NCI-H1092 treated with DMSO at 0.1 percent for 48 hours (cell line): ENCODE measurements around the gene FGF1.
A peak's percentile ranks its signal among the peaks of the same experiment; 100 is the strongest.

ENCODE experiments used
- DNase-seq: peaks from one replicate; lab custom pipeline; 2025; lab: John Stamatoyannopoulos, UW

FGF1 gene

DNA sequence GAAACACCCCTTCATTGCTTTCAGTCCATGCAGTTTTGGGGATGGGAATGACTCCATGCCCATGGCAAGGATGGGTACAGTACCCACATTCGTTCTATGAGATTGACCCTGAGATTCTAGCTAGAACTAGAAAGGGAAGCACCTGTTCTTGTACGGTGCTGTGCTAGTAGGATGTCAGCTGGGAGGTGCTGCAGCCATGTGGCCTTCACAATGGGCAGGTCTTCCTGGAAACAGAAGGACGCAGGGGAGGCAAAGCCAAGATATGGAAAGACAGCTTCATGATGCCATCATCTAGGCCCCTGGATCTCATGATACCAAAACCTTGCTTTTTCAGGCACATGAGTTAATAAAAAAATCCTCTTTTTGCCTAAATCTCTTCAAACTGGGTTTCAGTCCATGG, 10.5 kb upstream of the FGF1 start:
- no peak for DNase-seq

- no peak for DNase-seq
Measured at GRCh38 chr5:142694092-142694856, 8.4 kb upstream of the FGF1 start.

- DNase-seq, result no peak
Measured at GRCh38 chr5:142692321-142692894, 6.5 kb upstream of the FGF1 start.

DNA sequence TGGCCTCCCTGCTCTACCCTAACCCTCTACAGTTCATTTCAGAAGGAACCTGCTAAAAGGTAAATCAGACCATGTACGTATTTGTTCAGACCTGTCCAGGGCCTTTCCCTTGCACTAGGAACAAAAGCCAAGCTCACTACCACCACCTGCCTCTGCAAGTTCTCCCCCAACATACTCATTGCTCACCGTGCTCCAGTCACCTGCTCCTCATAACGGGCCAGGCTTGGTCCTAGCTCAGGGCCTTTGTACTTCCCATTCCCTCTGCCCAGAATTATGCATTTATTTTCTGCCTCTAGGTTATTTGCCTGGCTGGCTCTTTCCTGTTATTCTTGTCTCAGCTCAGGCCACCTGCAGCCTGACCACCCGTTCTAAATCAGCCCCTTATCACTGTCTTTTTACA, 4.8 kb upstream of the FGF1 start:
- no peak for DNase-seq

DNA sequence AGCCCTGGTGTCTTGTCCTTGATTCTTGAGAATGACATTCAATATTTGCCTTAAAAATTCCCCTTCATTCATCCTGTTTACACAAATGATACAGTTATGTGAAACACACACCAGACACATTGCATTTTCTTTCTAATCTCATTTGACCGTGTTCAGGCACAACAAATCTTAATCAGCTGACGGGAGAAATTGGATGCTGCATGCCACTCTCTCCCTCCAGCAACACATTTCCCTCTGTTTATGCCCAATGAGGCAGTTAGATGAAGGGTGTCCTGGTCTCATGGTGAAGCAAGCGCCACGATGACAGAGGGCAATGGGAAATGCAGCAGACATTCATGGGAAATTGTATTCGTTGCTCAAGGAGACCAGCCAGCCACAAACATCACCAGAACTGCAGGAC, 3.2 kb upstream of the FGF1 start:
- DNase-seq, result no peak

DNA sequence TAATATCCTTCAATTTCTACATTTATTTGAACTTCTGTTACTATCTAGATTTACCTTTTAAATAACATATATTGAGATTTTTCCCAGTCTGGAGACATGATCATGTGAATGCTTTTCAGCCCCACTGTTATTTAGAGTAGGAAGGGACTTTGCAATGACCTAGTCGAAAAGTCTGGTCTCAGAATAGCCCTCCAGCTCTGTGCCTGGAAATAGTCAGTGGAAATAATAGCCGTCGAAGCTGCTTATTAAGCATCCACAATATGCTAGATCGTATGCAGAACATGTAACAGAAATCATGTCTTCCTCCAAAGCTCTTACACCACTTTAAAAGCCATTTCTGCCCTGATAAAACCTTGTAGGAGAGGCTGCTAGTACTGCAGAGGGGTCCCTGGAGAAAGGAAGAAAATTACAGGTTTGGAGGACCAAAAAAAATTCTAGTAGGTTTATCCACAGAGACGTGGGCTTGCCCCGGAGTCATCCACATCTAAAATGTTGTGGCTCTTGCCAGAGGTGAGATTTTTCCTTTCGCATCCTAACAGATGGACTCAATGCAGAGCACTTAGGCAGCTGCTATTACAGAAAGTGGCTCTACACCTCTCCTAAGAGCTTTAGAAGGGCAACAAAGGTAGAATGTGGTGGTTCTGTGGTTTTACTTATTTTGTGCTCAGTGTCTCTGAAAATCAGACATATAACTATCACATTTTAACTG, 2.5 kb upstream of the FGF1 start:
- no peak for DNase-seq

DNA sequence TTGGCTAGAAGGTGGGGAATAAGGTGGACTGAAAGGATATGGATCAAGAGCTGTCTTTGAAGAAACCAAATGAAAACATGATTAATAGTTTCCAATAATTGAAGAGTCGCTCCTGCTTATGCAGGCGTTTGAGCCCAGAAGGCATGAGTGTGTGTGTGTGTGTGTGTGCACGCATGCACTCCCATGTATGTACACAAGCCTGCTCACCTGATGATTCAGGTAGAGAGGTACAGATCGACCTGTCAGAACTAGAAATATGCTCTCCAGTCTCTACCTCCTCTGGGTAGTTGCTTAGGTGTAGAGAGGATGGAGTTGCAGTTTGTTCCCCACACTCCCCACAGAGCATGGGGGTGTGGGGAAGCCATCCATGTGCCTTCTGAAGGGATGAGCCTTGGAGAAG, 1.1 kb upstream of the FGF1 start:
- DNase-seq, result no peak

DNA sequence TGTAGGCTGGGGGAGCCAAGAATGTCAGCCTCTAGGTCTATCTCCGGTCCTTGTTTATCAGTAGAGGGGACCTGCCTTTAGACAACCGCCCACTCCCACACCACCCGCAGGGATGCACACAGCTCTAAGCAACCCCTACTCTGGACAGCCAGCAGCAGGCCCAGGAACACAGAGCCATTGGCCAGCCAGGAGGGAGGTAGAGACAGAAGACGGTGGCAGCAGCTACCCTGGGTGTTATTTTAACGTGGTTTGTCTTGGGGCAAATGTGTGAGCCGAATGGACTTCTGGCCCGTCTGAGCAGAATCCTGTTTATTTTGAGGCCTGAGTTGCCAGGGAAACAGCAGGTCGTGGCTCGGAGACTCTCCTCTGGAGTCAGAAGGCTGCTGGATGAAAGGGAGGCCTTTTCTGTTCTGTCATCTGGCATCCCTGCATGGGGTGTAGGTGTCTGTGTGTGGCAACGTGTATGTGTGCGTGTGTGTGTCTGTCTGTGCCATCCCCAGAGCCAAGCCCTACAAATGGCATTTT, 382 bp upstream of the FGF1 start:
- DNase-seq, result no peak

DNA sequence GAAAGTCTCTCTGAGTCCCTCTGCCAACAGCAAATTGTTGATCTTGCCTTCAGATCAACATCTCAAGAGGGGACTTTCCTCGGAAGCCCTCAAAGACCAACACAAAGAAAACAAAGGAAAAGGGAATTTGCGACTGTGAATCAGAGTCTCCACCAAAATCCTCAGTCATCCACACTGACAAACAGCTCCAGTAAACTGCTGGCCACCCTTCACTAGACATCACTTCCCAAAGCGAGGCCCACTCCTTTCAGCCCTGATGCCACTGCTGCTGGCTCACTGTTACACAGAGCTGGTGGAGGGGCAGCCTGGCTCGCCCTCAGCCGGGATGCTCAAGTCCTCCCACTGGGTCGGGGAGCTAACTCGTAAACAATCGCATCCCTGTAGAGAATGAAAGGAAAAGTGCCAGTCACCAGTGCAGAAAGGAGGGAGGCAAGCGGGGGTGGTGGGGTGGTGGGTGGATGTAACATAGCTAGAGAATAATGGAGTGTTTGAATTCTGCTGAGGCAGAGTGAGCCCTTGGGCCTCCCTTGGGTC, 1.3 kb downstream of the FGF1 start:
- no peak for DNase-seq

DNA sequence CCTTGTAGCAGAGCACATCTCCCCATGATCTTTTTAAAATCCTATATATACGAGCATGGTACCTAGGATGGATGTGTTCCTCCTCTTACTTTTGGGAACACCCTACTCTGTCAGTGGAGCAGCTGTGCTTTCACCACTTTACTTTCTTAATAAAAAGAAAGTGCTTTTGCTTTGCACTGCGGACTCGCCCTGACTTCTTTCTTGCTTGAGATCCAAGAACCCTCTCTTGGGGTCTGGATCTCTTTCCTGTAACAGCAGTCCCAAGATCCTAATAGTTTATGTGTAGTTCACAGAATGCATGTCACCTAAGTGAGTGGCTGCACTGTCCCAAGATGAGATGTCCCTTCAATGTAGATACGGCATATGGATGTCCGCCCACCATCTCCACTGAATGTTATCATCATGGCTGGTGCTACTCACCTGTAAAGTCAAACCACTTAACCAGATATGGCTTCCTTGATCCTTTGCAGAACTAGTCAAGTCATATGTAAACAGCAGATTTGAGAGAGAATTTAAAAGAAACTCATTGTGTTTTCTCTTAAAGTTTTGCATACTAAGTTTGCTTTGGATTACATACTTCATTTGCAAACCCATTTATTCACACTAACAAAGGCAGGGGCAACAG, 1.9 kb downstream of the FGF1 start:
- no peak for DNase-seq

GRCh38 chr5:142683116-142683515, 2.8 kb downstream of the FGF1 start:
- DNase-seq, result no peak

GRCh38 chr5:142680605-142681259, 5.2 kb downstream of the FGF1 start:
- no peak for DNase-seq

GRCh38 chr5:142679744-142680143, 6.1 kb downstream of the FGF1 start:
- no peak for DNase-seq

- DNase-seq, result no peak
Measured at GRCh38 chr5:142678529-142678928, 7.4 kb downstream of the FGF1 start.

DNA sequence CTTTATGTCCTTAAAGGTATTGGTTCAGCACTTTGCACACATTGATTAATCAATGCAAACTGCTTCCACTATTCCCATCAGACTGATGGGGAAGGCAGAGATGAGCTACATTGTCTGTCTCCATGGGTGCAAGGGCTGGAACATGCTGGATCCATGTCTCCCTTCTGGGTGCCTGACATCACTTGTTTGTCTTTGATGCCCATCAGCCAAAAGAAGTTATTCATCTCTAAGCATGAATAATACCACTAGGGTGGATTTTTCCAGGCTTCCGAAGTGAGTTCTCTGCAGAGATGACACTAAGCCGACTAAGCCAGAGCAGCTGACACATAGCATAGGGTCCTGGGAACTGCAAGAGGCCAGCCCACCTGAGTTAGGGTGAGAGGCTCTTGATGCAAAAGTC, 8.7 kb downstream of the FGF1 start:
- no peak for DNase-seq

DNA sequence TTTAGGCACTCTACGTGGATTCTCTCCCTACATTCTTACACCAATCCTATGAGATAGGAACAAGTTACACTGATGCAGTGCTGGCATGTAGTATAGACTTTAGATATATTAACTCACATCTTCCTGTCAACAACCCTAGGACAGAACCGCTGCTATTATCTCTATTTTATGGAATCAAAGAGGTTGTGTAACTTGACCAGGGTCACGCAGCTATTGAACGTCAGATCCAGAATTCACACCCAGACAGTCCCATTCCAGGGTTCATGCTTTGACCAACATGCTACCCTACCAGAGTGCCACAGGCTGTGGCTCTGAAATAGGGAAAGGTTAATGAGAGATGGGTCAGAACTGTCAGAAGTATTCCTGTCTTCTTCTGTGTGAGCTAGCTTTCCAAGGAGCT, 9.6 kb downstream of the FGF1 start:
- DNase-seq, result no peak

DNA sequence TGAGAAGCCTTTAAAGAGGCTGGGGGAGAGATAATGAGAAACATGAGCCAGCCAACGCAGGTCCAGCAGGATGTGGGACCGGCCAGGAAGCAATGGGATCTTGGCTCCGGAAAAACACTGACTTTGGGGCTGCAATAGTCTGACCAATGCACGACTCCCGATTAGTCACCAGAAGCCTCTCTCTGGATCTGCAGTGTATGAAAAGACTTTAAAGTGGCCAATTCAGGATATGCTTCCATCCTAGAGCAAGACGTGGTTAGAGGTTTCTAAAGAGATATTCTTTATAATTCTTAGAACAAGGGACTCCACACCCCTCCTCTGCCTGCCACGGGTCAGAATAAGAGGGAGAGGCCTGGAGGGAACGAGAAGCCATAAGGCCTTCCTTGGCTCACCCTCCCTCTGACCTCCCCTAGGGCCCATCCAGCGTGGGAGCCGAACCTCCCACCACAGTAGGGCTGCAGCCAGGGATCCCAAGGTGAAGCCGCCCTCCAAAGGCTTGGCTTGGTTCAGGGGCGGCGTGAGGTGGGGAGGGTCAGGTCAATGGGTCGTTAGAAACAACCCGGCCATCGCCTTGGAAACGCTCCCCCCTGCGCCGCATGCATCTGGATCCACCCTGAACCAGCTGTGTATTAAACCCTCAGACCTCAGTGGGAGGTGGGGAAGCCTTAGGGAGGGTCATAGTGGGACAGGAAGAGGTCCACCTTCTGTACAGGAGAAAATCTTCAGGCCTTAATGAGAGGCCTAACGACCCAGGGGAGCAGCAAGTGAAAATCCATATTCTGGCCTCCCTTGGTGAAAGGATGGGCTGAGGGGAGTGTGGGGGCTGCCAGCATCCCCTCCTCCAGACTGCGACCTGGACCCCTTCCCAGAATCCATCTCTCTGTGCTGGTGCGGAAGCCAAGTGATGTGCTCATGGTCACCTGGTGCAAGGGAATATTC, 11.1 kb downstream of the FGF1 start:
- no peak for DNase-seq

DNA sequence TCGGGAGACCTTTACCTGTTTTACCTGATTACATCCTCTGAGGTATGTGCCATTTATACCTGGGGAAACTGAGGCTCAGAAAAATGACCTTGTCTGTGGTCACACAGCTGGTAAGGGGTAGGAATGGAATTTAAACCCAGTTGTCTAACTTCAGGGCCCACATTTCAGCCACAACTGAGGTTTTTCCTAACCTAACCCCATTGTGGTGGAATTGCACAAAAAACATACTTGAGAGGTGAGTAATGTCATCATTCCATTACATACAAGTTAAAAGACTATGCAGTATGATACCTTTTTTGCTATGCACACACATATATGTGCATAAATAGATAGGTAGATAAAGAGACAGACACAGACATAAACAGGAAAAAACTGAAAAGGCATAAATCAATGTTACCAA, 14.1 kb downstream of the FGF1 start:
- DNase-seq, result no peak

DNA sequence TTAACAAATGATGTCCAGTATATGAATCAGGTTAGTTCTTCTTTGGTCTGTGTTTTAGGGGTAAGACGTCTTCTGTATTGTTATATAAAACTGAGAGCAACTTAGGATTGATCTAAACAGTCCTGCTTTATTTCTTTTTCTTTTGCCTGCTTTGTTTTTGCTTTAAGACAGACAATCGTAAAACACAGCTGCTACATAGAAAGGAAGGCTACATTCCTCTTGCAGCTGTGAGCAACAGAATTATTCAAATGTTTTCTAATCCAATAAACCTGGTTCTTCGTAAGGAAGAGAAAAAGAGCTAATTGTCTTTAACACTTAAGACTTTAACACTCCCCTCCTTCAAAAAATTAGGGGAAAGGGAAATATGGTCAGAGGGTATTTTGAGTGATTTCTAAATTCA, 14.6 kb downstream of the FGF1 start:
- DNase-seq, result no peak

DNA sequence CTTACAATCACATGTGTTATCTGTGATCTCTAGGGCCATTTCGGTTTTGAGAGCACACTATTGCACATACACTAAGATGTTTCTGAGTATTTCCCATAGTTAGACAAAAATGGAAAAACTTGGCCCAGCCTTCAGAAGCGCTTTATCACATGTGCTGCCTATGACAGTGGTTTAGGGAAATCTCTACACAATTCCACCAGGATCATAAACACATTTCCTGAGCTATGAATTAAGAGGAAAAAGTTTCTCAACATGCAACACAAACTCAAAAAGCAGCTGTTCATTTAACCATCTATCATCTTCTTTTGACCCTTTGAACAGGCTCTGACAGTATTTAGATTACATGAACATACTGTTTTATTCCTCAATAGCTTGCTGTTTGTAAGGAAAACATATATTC, 15.1 kb downstream of the FGF1 start:
- DNase-seq, result no peak

DNA sequence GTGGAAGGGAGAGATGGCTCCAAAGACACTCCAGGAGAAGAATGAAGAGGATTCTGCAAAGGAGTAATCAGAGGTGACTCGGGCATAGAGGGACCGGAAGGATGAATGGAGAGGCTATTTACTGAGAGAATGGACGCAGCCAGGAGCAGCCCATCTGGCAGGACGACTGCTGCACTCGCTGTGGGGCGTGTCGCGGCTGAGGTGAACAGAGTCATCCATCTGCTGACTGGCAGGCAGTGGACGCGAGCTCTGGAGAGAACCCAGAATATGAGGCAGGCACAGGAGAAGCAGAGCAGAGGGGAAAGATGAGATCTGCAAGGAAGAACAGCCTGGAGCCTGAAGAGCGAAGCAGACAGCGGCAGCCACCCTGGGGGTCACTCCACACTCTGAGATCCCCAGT, 16.4 kb downstream of the FGF1 start:
- peak; percentile 2 for DNase-seq
